Ovary (tissue), 3 donors: ENCODE measurements around the gene MMS19.

Source experiments
- EP300 ChIP-seq: sonication (generic); formaldehyde crosslinking; IDR thresholded peaks from one replicate; pipeline ENCODE4 v1.6.1; 2017; ENCODE audit warnings: antibody characterized with exemption
- POLR2A ChIP-seq: fragments of 450-650 bp; IDR thresholded peaks from one replicate; pipeline ENCODE4 v1.6.1; 2017; ENCODE audit warnings: antibody characterized with exemption, mild to moderate bottlenecking, moderate library complexity
- TF ChIP-seq, protein P1 (sequence below), 3 donors: fragments of 450-650 bp in 2 of 3; fragments of 200-600 bp in 1 of 3; IDR thresholded peaks; one replicate each; pipeline versions ENCODE4 v1.5.1 to v1.8.0; 2016 to 2022; ENCODE audit warnings: antibody characterized with exemption in 3 of 3, mild to moderate bottlenecking in 1 of 3
- donor health status: DM: no; HTN: no; CAD: no.

DNA sequence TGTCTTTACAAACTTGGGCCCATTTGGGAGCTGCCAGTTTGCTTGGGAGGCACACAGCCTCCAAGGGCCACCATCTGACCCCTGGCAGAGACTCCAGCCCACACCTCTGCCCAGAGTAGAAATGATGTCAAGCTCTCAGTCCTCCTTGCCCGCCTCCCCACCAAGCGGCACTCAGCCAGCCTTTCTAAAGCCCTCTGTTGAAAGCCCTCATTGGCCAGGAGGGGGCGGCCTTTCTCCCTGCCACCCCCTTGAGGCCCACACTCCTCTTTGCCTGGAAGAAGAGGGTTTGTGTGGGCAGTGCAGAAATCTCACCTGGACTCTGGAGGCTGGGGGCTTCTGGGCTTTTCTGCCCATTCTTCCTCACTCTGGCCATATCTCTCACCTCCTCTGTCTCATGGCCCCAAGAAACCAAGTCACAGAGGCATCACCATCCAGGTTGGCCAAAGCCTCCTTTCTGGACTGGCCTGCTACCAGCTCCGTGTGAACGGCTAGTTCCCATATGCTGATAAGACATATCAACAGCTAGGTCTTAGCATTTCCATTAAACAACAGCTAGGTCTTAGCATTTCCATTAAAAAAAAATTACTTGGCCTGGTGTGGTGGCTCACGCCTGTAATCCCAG is 36.6 kb upstream of the MMS19 start:
- TF ChIP-seq, protein P1, sequence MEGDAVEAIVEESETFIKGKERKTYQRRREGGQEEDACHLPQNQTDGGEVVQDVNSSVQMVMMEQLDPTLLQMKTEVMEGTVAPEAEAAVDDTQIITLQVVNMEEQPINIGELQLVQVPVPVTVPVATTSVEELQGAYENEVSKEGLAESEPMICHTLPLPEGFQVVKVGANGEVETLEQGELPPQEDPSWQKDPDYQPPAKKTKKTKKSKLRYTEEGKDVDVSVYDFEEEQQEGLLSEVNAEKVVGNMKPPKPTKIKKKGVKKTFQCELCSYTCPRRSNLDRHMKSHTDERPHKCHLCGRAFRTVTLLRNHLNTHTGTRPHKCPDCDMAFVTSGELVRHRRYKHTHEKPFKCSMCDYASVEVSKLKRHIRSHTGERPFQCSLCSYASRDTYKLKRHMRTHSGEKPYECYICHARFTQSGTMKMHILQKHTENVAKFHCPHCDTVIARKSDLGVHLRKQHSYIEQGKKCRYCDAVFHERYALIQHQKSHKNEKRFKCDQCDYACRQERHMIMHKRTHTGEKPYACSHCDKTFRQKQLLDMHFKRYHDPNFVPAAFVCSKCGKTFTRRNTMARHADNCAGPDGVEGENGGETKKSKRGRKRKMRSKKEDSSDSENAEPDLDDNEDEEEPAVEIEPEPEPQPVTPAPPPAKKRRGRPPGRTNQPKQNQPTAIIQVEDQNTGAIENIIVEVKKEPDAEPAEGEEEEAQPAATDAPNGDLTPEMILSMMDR (IDR thresholded peaks at IDR 0.05): no peak
- no peak for TF ChIP-seq POLR2A
- TF ChIP-seq EP300: no peak
